Measurements from ENCODE around the gene LENG1. TPM values are rescaled to one million over a fixed set of nuclear protein-coding genes. Genes with fewer than 3 reads are reported as not detected.

Gene LENG1
- total and polyA plus RNA-seq, 2 donors (not counting 3 experiments of a cell fraction or from before 2014, with no cell fraction given) = 3.0 to 5.0 TPM

DNA sequence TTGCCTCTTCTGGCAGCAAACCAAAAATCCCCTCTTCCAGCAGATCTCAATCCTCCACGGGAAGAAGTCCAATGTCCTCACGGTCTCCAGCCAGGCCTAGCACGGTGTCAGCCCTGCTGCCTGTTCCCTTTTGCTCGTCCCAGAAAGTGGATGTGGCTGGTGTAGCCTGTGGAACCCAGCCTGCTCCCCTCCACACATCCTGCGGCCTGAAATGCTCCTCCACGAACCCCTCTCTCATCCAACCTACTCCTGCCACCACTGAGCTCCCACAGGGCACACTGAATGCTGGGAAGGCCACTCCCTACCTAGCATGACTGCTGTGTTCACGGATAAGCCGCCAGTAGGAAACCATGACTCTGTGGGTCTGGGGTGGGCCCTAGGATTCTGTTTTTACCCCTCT lies 26.8 kb upstream of the LENG1 start:
- no peaks in the 10 kb centered on the region for H4K20me1 ChIP-seq (replicated peaks; ENCODE audit: control insufficient read depth, extremely low read depth, insufficient read depth, low read length)
- DNase-seq (ENCODE audit: low read depth, low spot score) (no peak), FAIRE-seq (no peak)
- peaks cover 9% of the 10 kb centered on the region for H3K4me1 ChIP-seq (ENCODE audit: control insufficient read depth, extremely low read depth, insufficient read depth, low read length)
- dilution Hi-C loops (cut with MboI; ENCODE audit: extremely low pct_ligation_motif_present, low sequenced_read_pairs) = no loop called here
- H3K9ac ChIP-seq (replicated peaks; ENCODE audit: extremely low read depth, insufficient read depth, low read length) = no peak overlapping the region
- POLR2A ChIA-PET = no interaction called here
- H2AFZ ChIP-seq (ENCODE audit: low read depth, low read length) = no peak overlapping the region
- H3K79me2 ChIP-seq (ENCODE audit: control insufficient read depth, insufficient read depth, low read length) = peaks cover 31% of the 10 kb centered on the region
- H3K27ac ChIP-seq (ENCODE audit: insufficient read depth, low read depth, low read length) = no peak overlapping the region
- no peaks in the 10 kb centered on the region for H3K27me3 ChIP-seq (ENCODE audit: control insufficient read depth in 2 of 2, insufficient read depth in 2 of 2, low read length in 2 of 2)
- CTCF ChIA-PET = interaction anchor here (1.1 kb wide), 1 partner anchor 18 kb away, joined by 4 read pairs; no protein-coding TSS in a partner anchor
- intact Hi-C loops (cut with micrococcal nuclease) = no loop called here
- no peak overlapping the region for H3K4me2 ChIP-seq (ENCODE audit: insufficient read depth, low read length)
- peaks cover 7 to 17% of the 10 kb centered on the region in 2 experiments for H3K36me3 ChIP-seq (ENCODE audit: control insufficient read depth in 2 of 2, extremely low read depth in 1 of 2, insufficient read depth in 2 of 2, low read length in 2 of 2)
- no peaks in the 10 kb centered on the region for H3K9me3 ChIP-seq (replicated peaks; ENCODE audit: control insufficient read depth, insufficient read depth, low read length)
- no peaks in the 10 kb centered on the region for H3K9me1 ChIP-seq (replicated peaks; ENCODE audit: control insufficient read depth, extremely low read depth, insufficient read depth, low read length)
- BruUV-seq (replicated peaks) = no TSS peak
- TF ChIP-seq MYC (IDR thresholded peaks at IDR 0.05; ENCODE audit: low read depth, low read length) (no peak), POLR2A (IDR thresholded peaks at IDR 0.05; ENCODE audit: low read depth, low read length) (no peak), POLR2AphosphoS5 (IDR thresholded peaks at IDR 0.05; ENCODE audit: insufficient read depth, low read depth, low read length) (no peak), FOS (IDR thresholded peaks at IDR 0.05; ENCODE audit: borderline replicate concordance, insufficient read depth, low read length) (no peak), CTCF (IDR thresholded peaks at IDR 0.05; ENCODE audit: extremely low read depth in 1 of 2, insufficient read depth in 1 of 2, low read depth in 1 of 2, low read length in 2 of 2) (no peak), GATA2 (IDR thresholded peaks at IDR 0.05; ENCODE audit: insufficient read depth, insufficient read length, low read depth, low read length) (no peak), EZH2 (IDR thresholded peaks at IDR 0.05; ENCODE audit: borderline replicate concordance, low read depth, low read length, severe bottlenecking) (no peak), JUN (IDR thresholded peaks at IDR 0.05; ENCODE audit: borderline replicate concordance, insufficient read depth, insufficient read length, low read depth) (no peak), MAX (IDR thresholded peaks at IDR 0.05; ENCODE audit: insufficient read depth, insufficient read length) (no peak)
- no peak overlapping the region for H3K4me3 ChIP-seq (replicated peaks in 1 of 3; ENCODE audit: insufficient read depth in 1 of 3, low read depth in 1 of 3, low read length in 3 of 3)
